NCI-H526 (cell line): Measurements from ENCODE around the gene EIF5A.

Experiments
- DNase-seq, 2 experiments: peaks; one replicate each; lab custom pipeline; 2025; lab: John Stamatoyannopoulos, UW

The EIF5A gene

GRCh38 chr17:7355573-7355972 lies 48.1 kb downstream of the EIF5A start:
- no peak for DNase-seq

- peak; percentile 37 to 82 for DNase-seq
Observed at GRCh38 chr17:7356072-7356549, 48.7 kb downstream of the EIF5A start.

GRCh38 chr17:7356756-7357155 lies 49.3 kb downstream of the EIF5A start:
- DNase-seq, result no peak

GRCh38 chr17:7357381-7357780 lies 50.0 kb downstream of the EIF5A start:
- DNase-seq, result no peak

- no peak for DNase-seq
Observed at GRCh38 chr17:7361906-7362305, 54.5 kb downstream of the EIF5A start.
